ENCODE data around the gene OR10A3. TPM values are rescaled to one million over a fixed set of nuclear protein-coding genes. Genes with fewer than 3 reads are reported as not detected.

OR10A3 gene
- total and polyA plus RNA-seq, 2 of the 8 experiments (the other 6 are each of a cell fraction or from before 2014, with no cell fraction given) = not detected

- Histone ChIP-seq H2BK12ac (ENCODE audit: low read depth, low read length) (no peak overlapping the region), H2BK15ac (ENCODE audit: low read length) (no peak overlapping the region), H2AK5ac (ENCODE audit: low read depth, low read length) (no peak overlapping the region), H3K4me3 (ENCODE audit: extremely low read depth in 1 of 4, insufficient read depth in 2 of 4, low read depth in 3 of 4, low read length in 4 of 4) (no peak overlapping the region), H4K8ac (ENCODE audit: extremely low read depth, insufficient read depth, low read length) (no peak overlapping the region), H3K4me2 (ENCODE audit: insufficient read depth in 1 of 2, low read depth in 2 of 2, low read length in 2 of 2) (peak overlapping the region in 1 of 2 experiments; percentile 61; a peak in 1 of 4 replicates), H3K79me2 (ENCODE audit: control insufficient read depth in 1 of 2, insufficient read depth in 2 of 2, low read length in 2 of 2) (no peaks in the 10 kb centered on the region), H4K20me1 (replicated peaks in 1 of 2; ENCODE audit: control insufficient read depth in 1 of 2, insufficient read depth in 2 of 2, low read length in 2 of 2) (no peaks in the 10 kb centered on the region), H2AFZ (ENCODE audit: low read length) (no peak overlapping the region), H3K9ac (replicated peaks in 1 of 4; ENCODE audit: extremely low read depth in 1 of 4, low read depth in 3 of 4, low read length in 3 of 4) (no peak overlapping the region), H3K27me3 (replicated peaks in 1 of 4; ENCODE audit: control insufficient read depth in 3 of 4, extremely low read depth in 1 of 4, insufficient read depth in 3 of 4, low read length in 3 of 4) (no peaks in the 10 kb centered on the region), H3K4ac (replicated peaks; ENCODE audit: insufficient read length, low read depth, low read length) (no peak overlapping the region), H3K18ac (ENCODE audit: extremely low read depth, low read length) (no peak overlapping the region), H3K79me1 (ENCODE audit: low read depth, low read length) (no peaks in the 10 kb centered on the region), H4K91ac (replicated peaks; ENCODE audit: insufficient read length, low read length) (no peak overlapping the region), H2BK5ac (ENCODE audit: low read depth, low read length) (no peak overlapping the region), H2BK20ac (ENCODE audit: low read length) (no peak overlapping the region), H3K23me2 (ENCODE audit: low read depth, low read length) (no peaks in the 10 kb centered on the region), H3K56ac (replicated peaks; ENCODE audit: insufficient read length, low read depth, low read length) (no peak overlapping the region), H3K36me3 (ENCODE audit: control insufficient read depth in 2 of 4, insufficient read depth in 4 of 4, low read length in 3 of 4) (no peaks in the 10 kb centered on the region), H4K5ac (ENCODE audit: insufficient read length, low read depth, low read length) (no peak overlapping the region), H3K27ac (ENCODE audit: low read depth, low read length) (no peak overlapping the region), H3K9me3 (ENCODE audit: insufficient read depth in 2 of 2, low read depth in 1 of 2, low read length in 1 of 2) (no peaks in the 10 kb centered on the region), H3K14ac (ENCODE audit: insufficient read length) (no peak overlapping the region), H2BK120ac (replicated peaks; ENCODE audit: low read depth, low read length) (no peak overlapping the region), H3K23ac (ENCODE audit: insufficient read length) (no peak overlapping the region), H3K4me1 (replicated peaks in 1 of 4; ENCODE audit: control insufficient read depth in 3 of 4, insufficient read depth in 4 of 4, low read length in 3 of 4) (peaks cover 0 to 6% (median 3%) of the 10 kb centered on the region in 4 experiments; a peak in 2 of 7 replicates)
- CTCF ChIA-PET (ENCODE audit: partially characterized antibody) = interaction anchor here (1.0 to 2.1 kb wide), 8 partner anchors 9 to 122 kb away, joined by 4 to 6 read pairs (median 5); partner anchors contain the start of gene EIF3F
- DNase-seq (ENCODE audit: low read depth in 1 of 2, low spot score in 2 of 2) = no peak
- no peak for FAIRE-seq
- WGBS, 2 experiments (ENCODE audit: extremely low coverage in 1 of 2, insufficient coverage in 1 of 2, insufficient read length in 1 of 2, insufficient replicate concordance in 2 of 2, low coverage in 1 of 2, low lambda C conversion rate in 2 of 2, missing lambda C conversion rate in 1 of 2) = 73% methylated on average over 2 of the region's 2 CpGs; no CpG with 5 or more reads in 1 of the 2 experiments
- POLR2A ChIA-PET (ENCODE audit: partially characterized antibody) = interaction anchor here (0.6 to 0.9 kb wide), 2 partner anchors 9 to 18 kb away, joined by 3 read pairs; partner anchors contain the start of gene EIF3F
- TF ChIP-seq SP1 (IDR thresholded peaks at IDR 0.05; ENCODE audit: low read depth, low read length) = no peak
- TF ChIP-seq TBP (IDR thresholded peaks at IDR 0.05; ENCODE audit: low read depth, low read length) = no peak
These were observed 27.2 kb upstream of the OR10A3 start for GRCh38 chr11:7968686-7969085.

Measured in H1 (cell line).